IPS DF 6.9 (cell line): Measurements from ENCODE around the gene CCDC33.

Source experiments
- DNase-seq: peaks from one replicate; pipeline ENCODE4 v3.0.0-alpha.2; 2013; ENCODE audit warnings: low read depth, low spot score
- H3K27ac ChIP-seq: one replicate; pipeline ENCODE4 v1.5.1; 2013; ENCODE audit warnings: low read length, control low read depth
- H3K27me3 ChIP-seq: 2 replicates; pipeline ENCODE4 v1.6.1; 2013; ENCODE audit warnings: mild to moderate bottlenecking, low read length; ENCODE audit not compliant: control insufficient read depth, insufficient read depth
- H3K36me3 ChIP-seq: 2 replicates; pipeline ENCODE4 v1.6.1; 2013; ENCODE audit warnings: low read length; ENCODE audit not compliant: control insufficient read depth, insufficient read depth
- H3K4me1 ChIP-seq: 2 replicates; pipeline ENCODE4 v1.6.1; 2013; ENCODE audit warnings: low read length; ENCODE audit not compliant: control insufficient read depth, insufficient read depth
- H3K4me3 ChIP-seq: 2 replicates; pipeline ENCODE4 v1.5.1; 2013; ENCODE audit warnings: mild to moderate bottlenecking, low read length
- H3K9me3 ChIP-seq: 2 replicates; pipeline ENCODE4 v1.6.1; 2013; ENCODE audit warnings: low read length, inconsistent platforms; ENCODE audit not compliant: control insufficient read depth, insufficient read depth
- WGBS: extraction: QIAGEN DNeasy Blood & Tissue Kit; methylation state at CpG from one replicate; pipeline ENCODE4 v1.1.7; 2013; ENCODE audit warnings: mixed read lengths, missing lambda C conversion rate; ENCODE audit not compliant: insufficient read length, insufficient coverage; 5-methylcytosine and 5-hydroxymethylcytosine counted together

CCDC33 gene

GRCh38 chr15:74283368-74283767, 47.2 kb downstream of the CCDC33 start:
- H3K27me3 ChIP-seq, result no peaks in the 10 kb centered on the region
- no peak for DNase-seq
- H3K36me3 ChIP-seq, result no peaks in the 10 kb centered on the region
- WGBS, result no CpG with 5 or more reads among the region's 7 CpGs
- no peak overlapping the region for H3K27ac ChIP-seq
- H3K9me3 ChIP-seq, result no peaks in the 10 kb centered on the region
- no peak overlapping the region for H3K4me3 ChIP-seq
- H3K4me1 ChIP-seq, result no peaks in the 10 kb centered on the region

GRCh38 chr15:74289671-74290070, 53.5 kb downstream of the CCDC33 start:
- Histone ChIP-seq H3K4me3 (no peak overlapping the region), H3K9me3 (no peaks in the 10 kb centered on the region), H3K4me1 (peaks cover 2% of the 10 kb centered on the region; the same call in 1 of the 2 replicates), H3K27me3 (peaks cover 9% of the 10 kb centered on the region), H3K36me3 (no peaks in the 10 kb centered on the region), H3K27ac (no peak overlapping the region)
- no peak for DNase-seq

GRCh38 chr15:74290645-74291044, 54.5 kb downstream of the CCDC33 start:
- Histone ChIP-seq H3K27ac (no peak overlapping the region), H3K27me3 (peaks cover 9% of the 10 kb centered on the region), H3K4me3 (no peak overlapping the region), H3K4me1 (peaks cover 2% of the 10 kb centered on the region; the same call in 1 of the 2 replicates), H3K36me3 (no peaks in the 10 kb centered on the region), H3K9me3 (no peaks in the 10 kb centered on the region)
- no peak for DNase-seq

- H3K27ac ChIP-seq, result no peak overlapping the region
- H3K4me3 ChIP-seq, result no peak overlapping the region
- no peaks in the 10 kb centered on the region for H3K36me3 ChIP-seq
- no peaks in the 10 kb centered on the region for H3K9me3 ChIP-seq
- peaks cover 2% of the 10 kb centered on the region; the same call in 1 of the 2 replicates for H3K4me1 ChIP-seq
- WGBS, result no CpG with 5 or more reads among the region's 20 CpGs
- peaks cover 9% of the 10 kb centered on the region for H3K27me3 ChIP-seq
- peak; percentile 89 for DNase-seq
These were observed 55.3 kb downstream of the CCDC33 start for GRCh38 chr15:74291101-74292071.

- Histone ChIP-seq H3K27ac (no peak overlapping the region), H3K4me1 (peaks cover 2% of the 10 kb centered on the region; the same call in 1 of the 2 replicates), H3K9me3 (no peaks in the 10 kb centered on the region), H3K4me3 (no peak overlapping the region), H3K36me3 (no peaks in the 10 kb centered on the region), H3K27me3 (peaks cover 9% of the 10 kb centered on the region)
- DNase-seq, result no peak
- WGBS, result no CpG with 5 or more reads among the region's 3 CpGs
These were observed 57.1 kb downstream of the CCDC33 start for GRCh38 chr15:74293021-74293810.

- no CpG with 5 or more reads among the region's 1 CpG for WGBS
- H3K27me3 ChIP-seq, result peaks cover 9% of the 10 kb centered on the region
These were observed 57.9 kb downstream of the CCDC33 start for GRCh38 chr15:74294010-74294409.

GRCh38 chr15:74295800-74296199, 59.7 kb downstream of the CCDC33 start:
- no peaks in the 10 kb centered on the region for H3K9me3 ChIP-seq
- peaks cover 6% of the 10 kb centered on the region; the same call in 1 of the 2 replicates for H3K4me1 ChIP-seq
- no peak overlapping the region for H3K27ac ChIP-seq
- DNase-seq, result no peak
- H3K27me3 ChIP-seq, result peaks cover under 1% of the 10 kb centered on the region; the same call in 1 of the 2 replicates
- no peak overlapping the region for H3K4me3 ChIP-seq
- H3K36me3 ChIP-seq, result no peaks in the 10 kb centered on the region
- no CpG with 5 or more reads among the region's 6 CpGs for WGBS

More at GRCh38 chr15:74294010-74294409, 57.9 kb downstream of the CCDC33 start:
- H3K4me1 ChIP-seq, result peaks cover 2% of the 10 kb centered on the region; the same call in 1 of the 2 replicates
- H3K4me3 ChIP-seq, result no peak overlapping the region
- H3K36me3 ChIP-seq, result no peaks in the 10 kb centered on the region
- no peak overlapping the region for H3K27ac ChIP-seq
- H3K9me3 ChIP-seq, result no peaks in the 10 kb centered on the region
- DNase-seq, result no peak

GRCh38 chr15:74297887-74298286, 61.8 kb downstream of the CCDC33 start:
- Histone ChIP-seq H3K27me3 (peaks cover 4% of the 10 kb centered on the region; the same call in 1 of the 2 replicates), H3K36me3 (no peaks in the 10 kb centered on the region), H3K27ac (no peak overlapping the region), H3K4me1 (peaks cover 11% of the 10 kb centered on the region), H3K9me3 (no peaks in the 10 kb centered on the region), H3K4me3 (no peak overlapping the region)
- WGBS, result no CpG with 5 or more reads among the region's 1 CpG
- DNase-seq, result no peak

DNA sequence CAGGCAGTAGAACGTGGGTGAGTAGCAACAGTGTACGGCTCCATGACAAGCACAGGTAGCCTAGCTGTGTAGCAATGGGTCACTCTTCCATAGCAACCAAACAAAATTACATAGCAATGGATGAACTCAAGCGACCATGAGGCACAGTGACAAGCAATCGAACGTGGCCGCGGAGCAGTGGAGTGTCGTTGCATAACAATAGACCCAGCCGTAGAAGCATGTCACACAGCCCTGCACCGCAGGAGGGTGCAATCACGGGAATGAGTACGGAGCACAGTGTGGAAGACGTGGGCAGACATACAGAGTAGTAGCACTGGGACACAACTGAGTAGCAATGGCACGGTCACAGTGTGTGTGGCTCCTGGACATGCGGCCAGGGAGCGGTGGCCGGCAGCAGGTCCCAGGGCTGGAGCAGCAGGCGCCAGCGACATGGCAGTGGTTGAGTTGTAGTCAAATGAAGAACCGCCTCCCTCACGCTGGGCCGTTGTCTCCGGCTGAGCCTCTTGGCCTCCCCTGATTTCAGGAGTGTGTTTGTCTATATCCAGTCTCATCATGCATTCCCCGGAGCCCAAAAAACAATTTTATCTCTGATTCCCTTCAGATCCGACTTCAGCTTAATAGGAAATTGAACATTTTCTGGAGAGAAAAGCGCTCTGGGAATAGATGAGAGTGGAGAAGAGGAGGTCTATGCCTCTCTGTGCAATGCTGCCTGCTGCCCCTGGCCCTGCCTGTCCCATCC, 64.1 kb downstream of the CCDC33 start:
- WGBS, result no CpG with 5 or more reads among the region's 26 CpGs
- no peaks in the 10 kb centered on the region for H3K9me3 ChIP-seq
- H3K27ac ChIP-seq, result no peak overlapping the region
- no peak overlapping the region for H3K4me3 ChIP-seq
- H3K4me1 ChIP-seq, result peaks cover 13% of the 10 kb centered on the region
- DNase-seq, result no peak
- peaks cover 4% of the 10 kb centered on the region; the same call in 1 of the 2 replicates for H3K27me3 ChIP-seq
- no peaks in the 10 kb centered on the region for H3K36me3 ChIP-seq
